Omental fat pad (tissue), 4 donors: ENCODE measurements around the gene ENHO. TPM values are rescaled to one million over a fixed set of nuclear protein-coding genes. Genes with fewer than 3 reads are reported as not detected.
A peak's percentile ranks its signal among the peaks of the same experiment; 100 is the strongest.

ENCODE experiments used
- ATAC-seq: fragments of 150-250 bp; one replicate; pipeline ENCODE4 v1.9.1; 2016; ENCODE audit warnings: mild to moderate bottlenecking, moderate library complexity; ENCODE audit not compliant: low FRiP score
- DNase-seq: peaks from one replicate; pipeline ENCODE4 v3.0.0-alpha.2; 2019; ENCODE audit warnings: low spot score
- CTCF ChIP-seq, 3 donors: fragments of 450-650 bp; IDR thresholded peaks; one replicate each; pipeline ENCODE4 v1.5.1; 2016 to 2017; ENCODE audit warnings: antibody characterized with exemption in 3 of 3, mild to moderate bottlenecking in 3 of 3, moderate library complexity in 2 of 3
- total RNA-seq, 4 donors: library from RNA; depleted of rRNA; stranded (reverse); fragments of >200 nt; gene quantifications; one replicate each; pipeline ENCODE4 v1.1.0, GENCODE V29; 2016

ENHO gene
- total RNA-seq, 4 donors from 2014 or later, result not detected

GRCh38 chr9:34526026-34526425 is 3.2 kb upstream of the ENHO start:
- no peak for TF ChIP-seq CTCF (IDR thresholded peaks at IDR 0.05)
- DNase-seq (no peak), ATAC-seq (no peak)

GRCh38 chr9:34524349-34524748 is 1.6 kb upstream of the ENHO start:
- DNase-seq (no peak), ATAC-seq (no peak)
- no peak for TF ChIP-seq CTCF (IDR thresholded peaks at IDR 0.05)

- TF ChIP-seq CTCF (IDR thresholded peaks at IDR 0.05), result no peak
- DNase-seq (no peak), ATAC-seq (peak; percentile 26)
These were observed 501 bp downstream of the ENHO start for GRCh38 chr9:34522091-34522887.

- TF ChIP-seq CTCF (IDR thresholded peaks at IDR 0.05), result no peak
- no peak for DNase-seq
- ATAC-seq, result no peak
These were observed 1.3 kb downstream of the ENHO start for GRCh38 chr9:34521406-34522045.

GRCh38 chr9:34520505-34521385 is 2.0 kb downstream of the ENHO start:
- no peak for DNase-seq
- TF ChIP-seq CTCF (IDR thresholded peaks at IDR 0.05), result no peak

GRCh38 chr9:34520096-34520495 is 2.7 kb downstream of the ENHO start:
- ATAC-seq (no peak), DNase-seq (no peak)
- no peak for TF ChIP-seq CTCF (IDR thresholded peaks at IDR 0.05)

More at GRCh38 chr9:34520505-34521385, 2.0 kb downstream of the ENHO start:
- no peak for ATAC-seq
